HUES48 (cell line): ENCODE data around the gene PSMA5.
"Not testable (repeated sequence)": the region's sequence is repeated elsewhere in the genome, so short reads cannot be mapped to it uniquely, and the experiment has no call there.

Source experiments
- H3K27ac ChIP-seq: one replicate; pipeline ENCODE4 v1.7.0; 2013; ENCODE audit warnings: low read depth, low read length, inconsistent platforms
- H3K27me3 ChIP-seq: 2 replicates; pipeline ENCODE4 v1.6.1; 2013; ENCODE audit warnings: mild to moderate bottlenecking, low read length; ENCODE audit not compliant: control insufficient read depth, insufficient read depth
- H3K36me3 ChIP-seq: 2 replicates; pipeline ENCODE4 v1.6.1; 2013; ENCODE audit warnings: low read length; ENCODE audit not compliant: control insufficient read depth, insufficient read depth
- H3K4me1 ChIP-seq: 2 replicates; pipeline ENCODE4 v1.6.1; 2013; ENCODE audit warnings: mild to moderate bottlenecking, low read length; ENCODE audit not compliant: control insufficient read depth, insufficient read depth
- H3K4me3 ChIP-seq: 2 replicates; pipeline ENCODE4 v1.5.1; 2013; ENCODE audit warnings: mild to moderate bottlenecking, low read depth, low read length
- H3K9ac ChIP-seq: 2 replicates; pipeline ENCODE4 v1.6.1; 2013; ENCODE audit warnings: mild to moderate bottlenecking, low read depth, low read length, moderate library complexity
- H3K9me3 ChIP-seq: 2 replicates; pipeline ENCODE4 v1.6.1; 2013; ENCODE audit warnings: low read length; ENCODE audit not compliant: control insufficient read depth, insufficient read depth

PSMA5 gene

GRCh38 chr1:109379907-109380306 is 46.3 kb downstream of the PSMA5 start:
- Histone ChIP-seq H3K27ac (no peak overlapping the region), H3K27me3 (no peaks in the 10 kb centered on the region), H3K36me3 (no peaks in the 10 kb centered on the region), H3K4me3 (no peak overlapping the region), H3K9me3 (no peaks in the 10 kb centered on the region), H3K4me1 (peaks cover 22% of the 10 kb centered on the region), H3K9ac (no peak overlapping the region)

- Histone ChIP-seq H3K4me3 (no peak overlapping the region), H3K4me1 (peaks cover 21% of the 10 kb centered on the region), H3K27ac (no peak overlapping the region)
Observed at GRCh38 chr1:109379422-109379821, 46.8 kb downstream of the PSMA5 start.

GRCh38 chr1:109377698-109378097 is 48.5 kb downstream of the PSMA5 start:
- Histone ChIP-seq H3K4me1 (peaks cover 4% of the 10 kb centered on the region), H3K27ac (no peak overlapping the region), H3K36me3 (no peaks in the 10 kb centered on the region), H3K27me3 (no peaks in the 10 kb centered on the region), H3K9me3 (no peaks in the 10 kb centered on the region), H3K4me3 (no peak overlapping the region), H3K9ac (no peak overlapping the region)

More at GRCh38 chr1:109379422-109379821, 46.8 kb downstream of the PSMA5 start:
- Histone ChIP-seq H3K27me3 (no peaks in the 10 kb centered on the region), H3K36me3 (no peaks in the 10 kb centered on the region), H3K9me3 (no peaks in the 10 kb centered on the region), H3K9ac (no peak overlapping the region)

- H3K9ac ChIP-seq, H3K4me3 ChIP-seq, H3K36me3 ChIP-seq, H3K4me1 ChIP-seq, H3K9me3 ChIP-seq, H3K27ac ChIP-seq, H3K27me3 ChIP-seq: not testable (repeated sequence)
Observed at GRCh38 chr1:109373696-109374095, 52.6 kb downstream of the PSMA5 start.

GRCh38 chr1:109373126-109373525 is 53.1 kb downstream of the PSMA5 start:
- H3K27me3 ChIP-seq = no peaks in the 10 kb centered on the region
- H3K36me3 ChIP-seq = no peaks in the 10 kb centered on the region
- H3K4me1 ChIP-seq = peaks cover 8% of the 10 kb centered on the region
- no peak overlapping the region for H3K4me3 ChIP-seq
- H3K9ac ChIP-seq = no peak overlapping the region
- H3K27ac ChIP-seq = no peak overlapping the region
- no peaks in the 10 kb centered on the region for H3K9me3 ChIP-seq

GRCh38 chr1:109372281-109372680 is 54.0 kb downstream of the PSMA5 start:
- Histone ChIP-seq H3K27me3 (no peaks in the 10 kb centered on the region), H3K4me1 (peaks cover 8% of the 10 kb centered on the region), H3K4me3 (no peak overlapping the region), H3K9ac (no peak overlapping the region), H3K9me3 (no peaks in the 10 kb centered on the region), H3K36me3 (peaks cover 2% of the 10 kb centered on the region), H3K27ac (no peak overlapping the region)

DNA sequence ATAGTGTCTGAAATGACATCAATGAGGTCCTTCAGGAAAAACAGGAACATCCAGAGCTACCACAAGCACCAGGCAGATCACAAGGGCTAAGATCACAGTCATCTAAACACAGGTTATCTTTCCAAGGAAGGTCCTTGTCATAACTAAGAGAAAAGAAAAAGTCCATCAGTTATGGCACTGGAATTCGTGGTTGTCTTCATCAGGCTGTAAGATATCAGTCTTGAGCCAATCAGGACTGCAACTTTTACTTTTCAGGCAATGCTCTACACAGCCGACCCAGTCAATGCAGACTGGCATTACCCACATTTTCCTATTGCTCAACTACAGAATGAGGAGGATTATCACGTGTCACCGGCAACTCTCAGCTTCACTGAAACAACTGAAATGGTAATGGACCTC is 54.9 kb downstream of the PSMA5 start:
- no peak overlapping the region for H3K4me3 ChIP-seq

DNA sequence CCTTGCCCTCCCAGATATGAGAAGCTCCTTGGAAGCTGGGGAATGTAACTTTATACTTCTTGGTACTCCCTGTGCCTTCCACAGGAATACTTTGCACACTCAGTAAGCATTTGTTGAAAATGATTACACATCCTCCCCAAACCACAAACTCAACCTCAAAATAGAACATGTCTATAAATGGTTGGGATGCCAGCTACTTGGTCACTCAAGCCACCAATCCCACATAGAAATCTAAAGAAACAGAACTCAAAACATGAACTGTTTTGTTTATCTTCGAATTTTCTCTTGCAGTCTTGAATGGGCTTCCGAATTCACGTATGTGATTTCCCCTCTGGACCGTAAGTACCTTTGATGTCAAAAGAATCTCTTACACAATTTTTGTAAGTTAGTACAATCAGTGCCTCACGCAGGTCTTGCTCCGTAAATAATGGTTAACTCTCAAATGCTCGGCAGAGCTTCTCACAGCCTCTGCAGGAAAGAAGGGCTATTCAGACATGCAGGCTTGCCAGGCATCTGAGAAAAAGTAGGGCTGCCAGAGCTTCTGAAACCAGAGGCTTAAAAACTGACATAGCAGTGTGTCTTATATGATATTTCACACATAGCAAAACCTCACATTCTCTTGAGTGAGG is 55.4 kb downstream of the PSMA5 start:
- H3K36me3 ChIP-seq = peaks cover 11% of the 10 kb centered on the region
- H3K27ac ChIP-seq = no peak overlapping the region
- peaks cover 8% of the 10 kb centered on the region for H3K4me1 ChIP-seq
- H3K9me3 ChIP-seq = no peaks in the 10 kb centered on the region
- H3K27me3 ChIP-seq = no peaks in the 10 kb centered on the region
- no peak overlapping the region for H3K4me3 ChIP-seq
- no peak overlapping the region for H3K9ac ChIP-seq

More for the DNA sequence above, 54.9 kb downstream of the PSMA5 start:
- Histone ChIP-seq H3K4me1 (peaks cover 8% of the 10 kb centered on the region), H3K9ac (no peak overlapping the region), H3K27me3 (no peaks in the 10 kb centered on the region), H3K36me3 (peaks cover 6% of the 10 kb centered on the region), H3K27ac (no peak overlapping the region), H3K9me3 (no peaks in the 10 kb centered on the region)

DNA sequence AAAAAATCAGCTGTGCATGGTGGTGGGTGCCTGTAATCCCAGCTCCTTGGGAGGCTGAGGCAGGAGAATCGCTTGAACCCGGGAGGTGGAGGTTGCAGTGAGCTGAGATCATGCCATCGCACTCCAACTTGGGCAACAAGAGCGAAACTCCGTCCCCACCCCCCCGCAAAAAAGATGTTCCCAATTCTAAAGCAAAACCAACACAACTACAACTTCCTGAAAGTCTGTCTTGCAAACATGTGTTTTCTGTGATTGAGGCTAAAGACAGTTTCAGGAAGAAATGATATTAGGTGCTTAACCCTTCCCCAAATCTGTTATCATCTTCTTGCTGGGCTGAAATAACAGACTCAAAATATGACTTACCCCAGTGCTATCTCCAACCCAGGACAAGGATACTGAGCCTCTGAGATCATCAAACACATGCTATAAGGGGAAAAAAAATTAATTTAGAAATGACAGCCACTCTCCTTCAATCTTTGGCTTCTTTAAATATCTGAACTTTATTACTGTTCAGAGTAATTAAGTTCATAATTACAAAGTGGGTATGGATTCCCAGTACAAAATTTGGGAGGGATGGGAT is 57.0 kb downstream of the PSMA5 start:
- H3K27me3 ChIP-seq = no peaks in the 10 kb centered on the region
- no peak overlapping the region for H3K9ac ChIP-seq
- H3K9me3 ChIP-seq = no peaks in the 10 kb centered on the region
- H3K4me1 ChIP-seq = peaks cover 8% of the 10 kb centered on the region
- peaks cover 15% of the 10 kb centered on the region for H3K36me3 ChIP-seq
- no peak overlapping the region for H3K4me3 ChIP-seq
- H3K27ac ChIP-seq = no peak overlapping the region

DNA sequence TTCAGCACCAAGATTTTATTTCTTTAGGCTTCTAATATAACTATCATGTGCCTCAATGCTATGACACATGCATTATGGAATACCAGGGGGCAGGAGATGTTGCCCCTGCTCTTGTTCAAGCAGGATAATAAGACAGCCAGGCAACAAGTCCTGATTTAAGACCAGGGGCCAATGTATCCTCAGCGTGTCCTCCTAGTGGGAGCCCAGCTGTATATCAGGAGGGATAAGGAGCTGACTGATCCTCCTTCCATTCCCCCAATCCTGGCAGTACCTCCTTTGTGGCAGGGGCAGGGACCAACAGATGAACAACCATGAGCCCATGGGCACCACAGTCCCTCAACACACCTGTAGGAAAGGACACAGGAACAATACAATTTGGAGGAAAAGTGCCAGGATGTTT is 57.8 kb downstream of the PSMA5 start:
- peaks cover 8% of the 10 kb centered on the region for H3K4me1 ChIP-seq
- no peaks in the 10 kb centered on the region for H3K27me3 ChIP-seq
- H3K27ac ChIP-seq = no peak overlapping the region
- no peak overlapping the region for H3K4me3 ChIP-seq
- H3K36me3 ChIP-seq = peaks cover 15% of the 10 kb centered on the region
- H3K9me3 ChIP-seq = no peaks in the 10 kb centered on the region
- no peak overlapping the region for H3K9ac ChIP-seq

GRCh38 chr1:109367626-109368025 is 58.6 kb downstream of the PSMA5 start:
- no peaks in the 10 kb centered on the region for H3K9me3 ChIP-seq
- H3K36me3 ChIP-seq = peaks cover 15% of the 10 kb centered on the region
- H3K27ac ChIP-seq = no peak overlapping the region
- no peaks in the 10 kb centered on the region for H3K27me3 ChIP-seq
- no peak overlapping the region for H3K9ac ChIP-seq
- H3K4me3 ChIP-seq = no peak overlapping the region
- peaks cover 8% of the 10 kb centered on the region for H3K4me1 ChIP-seq
